H1 (cell line): ENCODE results near the gene KAT2A.

Source experiments
- CBX5 ChIP-seq: fragments of 300-800, 300-1000 bp; sonication (generic); IDR thresholded peaks from 2 replicates; pipeline ENCODE4 v1.7.1; 2016; ENCODE audit warnings: antibody characterized with exemption, low read length, low read depth
- CHD1 ChIP-seq: IDR thresholded peaks from 2 replicates; pipeline ENCODE4 v1.6.1; 2012; ENCODE audit warnings: low read depth, low read length, improper control_type of control experiment
- CREB1 ChIP-seq: IDR thresholded peaks from 2 replicates; pipeline ENCODE4 v1.6.1; 2012; ENCODE audit warnings: inconsistent platforms
- EP300 ChIP-seq, 2 experiments: IDR thresholded peaks; 1 replicate in 1 of 2; 2 replicates in 1 of 2; pipeline ENCODE4 v1.6.1; 2011 to 2012; ENCODE audit warnings: low read depth in 2 of 2, low read length in 2 of 2, mild to moderate bottlenecking in 2 of 2, borderline replicate concordance in 1 of 2, inconsistent platforms in 1 of 2, moderate library complexity in 1 of 2
- HDAC2 ChIP-seq, 2 experiments: fragments of 300-600 bp in 1 of 2; sonication (generic) in 1 of 2; IDR thresholded peaks; 2 replicates each; pipeline ENCODE4 v1.6.1; 2011 to 2012; ENCODE audit warnings: low read depth in 2 of 2, low read length in 2 of 2, mild to moderate bottlenecking in 2 of 2, moderate library complexity in 2 of 2, borderline replicate concordance in 1 of 2, inconsistent platforms in 1 of 2
- HDAC6 ChIP-seq: IDR thresholded peaks from one replicate; pipeline ENCODE4 v1.7.1; 2012; ENCODE audit warnings: low read depth, mild to moderate bottlenecking, inconsistent platforms, low read length, moderate library complexity
- POLR2AphosphoS5 ChIP-seq: IDR thresholded peaks from 2 replicates; pipeline ENCODE4 v1.6.1; 2011; ENCODE audit warnings: low read depth, low read length
- TAF1 ChIP-seq: IDR thresholded peaks from 2 replicates; pipeline ENCODE4 v1.6.1; 2011; ENCODE audit warnings: mild to moderate bottlenecking, low read depth, low read length
- ZNF274 ChIP-seq: IDR thresholded peaks from 2 replicates; pipeline ENCODE4 v1.7.0; 2012; ENCODE audit warnings: low read length, borderline replicate concordance; ENCODE audit errors: extremely low read depth
- TF ChIP-seq, protein P1 (sequence below), 3 experiments: IDR thresholded peaks; 1 replicate in 2 of 3; 2 replicates in 1 of 3; pipeline versions ENCODE4 v1.5.1 to v1.6.1; 2011; ENCODE audit warnings: low read length in 3 of 3, mild to moderate bottlenecking in 3 of 3, inconsistent platforms in 2 of 3, low read depth in 1 of 3, moderate library complexity in 1 of 3; ENCODE audit not compliant: insufficient read depth in 1 of 3; ENCODE audit errors: control extremely low read depth in 1 of 3
- TF ChIP-seq, protein P2 (sequence below): IDR thresholded peaks from 2 replicates; pipeline ENCODE4 v1.6.1; 2012; ENCODE audit warnings: inconsistent platforms

DNA sequence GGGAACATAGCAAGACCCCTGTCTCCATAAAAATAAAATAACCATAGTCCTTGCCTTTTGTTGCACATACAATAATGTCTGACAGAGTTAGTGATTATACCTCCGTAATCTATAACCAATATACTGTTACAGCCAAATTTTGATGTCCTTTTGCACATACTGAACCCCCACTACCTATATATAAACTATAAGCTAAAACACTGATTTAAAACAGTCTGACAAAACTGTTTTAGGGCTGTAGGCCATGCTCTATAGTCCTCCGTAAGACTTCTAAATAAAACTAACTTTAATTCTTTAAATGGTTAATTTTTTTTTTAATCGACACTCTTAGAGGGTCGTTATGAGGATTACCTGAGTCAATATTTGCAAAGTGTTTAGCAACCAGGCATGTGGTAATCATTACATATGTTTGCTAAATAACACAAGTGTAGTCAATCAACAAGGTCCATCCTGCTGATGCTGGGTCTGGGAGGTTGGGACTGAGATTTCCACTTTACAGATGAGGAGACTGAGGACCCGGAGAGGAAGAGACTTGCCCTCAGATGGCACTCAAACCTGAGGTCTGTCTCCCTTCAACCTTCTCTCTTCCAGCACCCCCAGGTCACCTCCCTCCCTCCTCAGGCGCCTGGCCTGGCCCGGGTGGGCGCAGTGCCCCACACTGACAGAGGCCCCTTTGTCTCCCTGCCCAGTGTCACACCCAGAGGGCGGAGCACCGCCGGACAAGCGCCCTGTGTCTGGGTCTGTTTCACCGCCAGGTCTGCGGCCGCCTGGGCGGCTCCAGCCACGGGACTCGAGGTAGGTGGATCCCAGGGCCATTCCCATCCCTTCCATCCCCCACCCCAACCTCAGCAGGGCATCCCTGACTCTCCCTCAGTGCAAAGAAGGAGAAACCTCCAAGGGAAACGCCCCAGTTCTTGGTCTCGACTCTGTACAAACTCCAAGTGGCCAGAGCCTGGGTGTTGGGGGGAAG is 33.1 kb downstream of the KAT2A start:
- TF ChIP-seq CREB1 = no peak
- no peak for TF ChIP-seq CBX5
- TF ChIP-seq, protein P1, sequence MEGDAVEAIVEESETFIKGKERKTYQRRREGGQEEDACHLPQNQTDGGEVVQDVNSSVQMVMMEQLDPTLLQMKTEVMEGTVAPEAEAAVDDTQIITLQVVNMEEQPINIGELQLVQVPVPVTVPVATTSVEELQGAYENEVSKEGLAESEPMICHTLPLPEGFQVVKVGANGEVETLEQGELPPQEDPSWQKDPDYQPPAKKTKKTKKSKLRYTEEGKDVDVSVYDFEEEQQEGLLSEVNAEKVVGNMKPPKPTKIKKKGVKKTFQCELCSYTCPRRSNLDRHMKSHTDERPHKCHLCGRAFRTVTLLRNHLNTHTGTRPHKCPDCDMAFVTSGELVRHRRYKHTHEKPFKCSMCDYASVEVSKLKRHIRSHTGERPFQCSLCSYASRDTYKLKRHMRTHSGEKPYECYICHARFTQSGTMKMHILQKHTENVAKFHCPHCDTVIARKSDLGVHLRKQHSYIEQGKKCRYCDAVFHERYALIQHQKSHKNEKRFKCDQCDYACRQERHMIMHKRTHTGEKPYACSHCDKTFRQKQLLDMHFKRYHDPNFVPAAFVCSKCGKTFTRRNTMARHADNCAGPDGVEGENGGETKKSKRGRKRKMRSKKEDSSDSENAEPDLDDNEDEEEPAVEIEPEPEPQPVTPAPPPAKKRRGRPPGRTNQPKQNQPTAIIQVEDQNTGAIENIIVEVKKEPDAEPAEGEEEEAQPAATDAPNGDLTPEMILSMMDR (IDR thresholded peaks at IDR 0.05; ENCODE audit: control extremely low read depth in 1 of 3, insufficient read depth in 1 of 3, low read depth in 1 of 3, low read length in 3 of 3) = no peak
- no peak for TF ChIP-seq POLR2AphosphoS5
- TF ChIP-seq ZNF274 = no peak
- no peak for TF ChIP-seq HDAC6
- TF ChIP-seq EP300 (IDR thresholded peaks at IDR 0.05; ENCODE audit: borderline replicate concordance in 1 of 2, low read depth in 2 of 2, low read length in 2 of 2) = no peak
- TF ChIP-seq TAF1 = no peak
- no peak for TF ChIP-seq HDAC2 (IDR thresholded peaks at IDR 0.05; ENCODE audit: borderline replicate concordance in 1 of 2, low read depth in 2 of 2, low read length in 2 of 2)
- no peak for TF ChIP-seq CHD1
- TF ChIP-seq, protein P2, sequence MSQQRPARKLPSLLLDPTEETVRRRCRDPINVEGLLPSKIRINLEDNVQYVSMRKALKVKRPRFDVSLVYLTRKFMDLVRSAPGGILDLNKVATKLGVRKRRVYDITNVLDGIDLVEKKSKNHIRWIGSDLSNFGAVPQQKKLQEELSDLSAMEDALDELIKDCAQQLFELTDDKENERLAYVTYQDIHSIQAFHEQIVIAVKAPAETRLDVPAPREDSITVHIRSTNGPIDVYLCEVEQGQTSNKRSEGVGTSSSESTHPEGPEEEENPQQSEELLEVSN = no peak
